ENCODE results near the gene HS1BP3. TPM values are rescaled to one million over a fixed set of nuclear protein-coding genes. Genes with fewer than 3 reads are reported as not detected.

The HS1BP3 gene
- total RNA-seq, 1 experiment from 2014 or later: 16.2 TPM

- H3K9me2 ChIP-seq (ENCODE audit: insufficient read depth): no peaks in the 10 kb centered on the region
- no peaks in the 10 kb centered on the region for H3K36me3 ChIP-seq (ENCODE audit: low read depth)
- H3K4me1 ChIP-seq (replicated peaks; ENCODE audit: insufficient read depth): peaks cover 80% of the 10 kb centered on the region
- no peak overlapping the region for H2AFZ ChIP-seq
- H4K20me1 ChIP-seq (ENCODE audit: insufficient read depth): no peaks in the 10 kb centered on the region
- POLR2A ChIA-PET (ENCODE audit: unreplicated experiment): no interaction called here
- H3K4me3 ChIP-seq: no peak overlapping the region
- no TSS peak for BruUV-seq (replicated peaks)
- H3K79me2 ChIP-seq (ENCODE audit: low read depth): no peaks in the 10 kb centered on the region
- H3F3A ChIP-seq (ENCODE audit: insufficient read depth, low read depth): peaks cover 54% of the 10 kb centered on the region
- intact Hi-C loops (cut with micrococcal nuclease; ENCODE audit: unreplicated experiment): no loop called here
- H3K27ac ChIP-seq: peak overlapping the region; percentile 94
- DNase-seq: no peak
- CTCF ChIA-PET: no interaction called here
- H3K9me3 ChIP-seq (ENCODE audit: insufficient read depth, low read depth): peaks cover 9% of the 10 kb centered on the region
- H3K4me2 ChIP-seq: no peak overlapping the region
- no peak for TF ChIP-seq CTCF (conservative IDR thresholded peaks at IDR 0.05)
- no peak for TF ChIP-seq EZH2 (IDR thresholded peaks at IDR 0.05; ENCODE audit: low read depth)
- H3K27me3 ChIP-seq (ENCODE audit: insufficient read depth, low read depth): no peaks in the 10 kb centered on the region
Observed at GRCh38 chr2:20580690-20581437, 70.0 kb downstream of the HS1BP3 start.

- peaks cover 71% of the 10 kb centered on the region for H3K4me1 ChIP-seq (replicated peaks; ENCODE audit: insufficient read depth)
- BruUV-seq (replicated peaks): no TSS peak
Observed at GRCh38 chr2:20579866-20580265, 71.0 kb downstream of the HS1BP3 start.

More at GRCh38 chr2:20579866-20580265, 71.0 kb downstream of the HS1BP3 start:
- Histone ChIP-seq H3K9me3 (ENCODE audit: insufficient read depth, low read depth) (peaks cover 9% of the 10 kb centered on the region), H4K20me1 (ENCODE audit: insufficient read depth) (no peaks in the 10 kb centered on the region), H3K4me3 (no peak overlapping the region), H3K9me2 (ENCODE audit: insufficient read depth) (no peaks in the 10 kb centered on the region), H3K36me3 (ENCODE audit: low read depth) (no peaks in the 10 kb centered on the region), H3K4me2 (peak overlapping the region; percentile 65), H3F3A (ENCODE audit: insufficient read depth, low read depth) (peaks cover 48% of the 10 kb centered on the region), H3K27me3 (ENCODE audit: insufficient read depth, low read depth) (no peaks in the 10 kb centered on the region), H2AFZ (no peak overlapping the region), H3K79me2 (ENCODE audit: low read depth) (no peaks in the 10 kb centered on the region), H3K27ac (peak overlapping the region; percentile 94)
- no peak for TF ChIP-seq CTCF (conservative IDR thresholded peaks at IDR 0.05)
- no peak for TF ChIP-seq EZH2 (IDR thresholded peaks at IDR 0.05; ENCODE audit: low read depth)
- intact Hi-C loops (cut with micrococcal nuclease; ENCODE audit: unreplicated experiment): loop anchor here (1.0 to 2.0 kb wide), 6 partner anchors 13 to 133 kb away; partner anchors contain the start of gene RHOB
- DNase-seq: peak; percentile 34 to 51
- CTCF ChIA-PET: interaction anchor here (0.7 kb wide), 1 partner anchor 33 kb away, joined by 4 read pairs; no protein-coding TSS in a partner anchor
- POLR2A ChIA-PET (ENCODE audit: unreplicated experiment): interaction anchor here (1.3 kb wide), 1 partner anchor 133 kb away, joined by 5 read pairs; the partner anchor contains the start of gene RHOB

All from PC-9 (cell line).